ENCODE measurements around the gene IFFO2.

Gene IFFO2

DNA sequence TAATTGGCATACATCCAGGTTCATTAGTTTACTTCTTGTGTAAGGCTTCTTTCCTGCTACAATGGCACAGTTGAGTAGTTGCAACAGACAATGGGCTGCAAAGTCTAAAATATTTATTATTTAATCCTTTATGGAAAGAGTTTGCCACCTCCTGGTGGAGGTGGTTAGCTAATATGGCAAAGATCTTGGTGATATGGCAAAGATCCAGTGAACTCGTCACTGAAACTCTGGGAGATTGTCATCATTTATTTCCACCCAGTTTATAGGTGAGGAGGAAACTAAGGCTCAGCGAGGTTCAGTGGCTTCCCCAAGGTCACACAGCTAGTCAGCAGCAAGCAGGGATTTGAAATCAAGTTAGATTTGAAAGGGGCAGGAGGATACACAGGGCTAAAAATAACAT lies 16.1 kb upstream of the IFFO2 start:
- DNase-seq (ENCODE audit: low read depth in 2 of 2) = no peak

DNA sequence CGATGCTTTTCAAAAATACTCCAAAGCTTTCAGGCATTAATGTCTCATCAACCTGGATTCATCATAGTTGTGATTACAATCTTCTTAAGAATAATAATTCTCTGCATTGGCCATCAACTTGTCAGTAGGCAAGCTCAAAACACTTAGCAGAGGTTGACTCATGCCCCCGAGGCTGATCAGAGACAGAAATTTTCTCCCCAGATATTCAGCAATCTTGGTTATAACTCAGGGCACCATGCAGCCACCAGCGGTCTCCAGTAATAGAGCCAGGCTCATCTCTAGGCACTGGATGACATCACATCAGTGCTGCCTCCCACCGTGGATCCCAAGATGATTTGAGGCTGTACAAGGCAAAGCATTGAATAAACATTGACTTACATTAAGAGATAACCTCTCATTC lies 14.3 kb upstream of the IFFO2 start:
- no peak for DNase-seq (ENCODE audit: low read depth in 2 of 2)

DNA sequence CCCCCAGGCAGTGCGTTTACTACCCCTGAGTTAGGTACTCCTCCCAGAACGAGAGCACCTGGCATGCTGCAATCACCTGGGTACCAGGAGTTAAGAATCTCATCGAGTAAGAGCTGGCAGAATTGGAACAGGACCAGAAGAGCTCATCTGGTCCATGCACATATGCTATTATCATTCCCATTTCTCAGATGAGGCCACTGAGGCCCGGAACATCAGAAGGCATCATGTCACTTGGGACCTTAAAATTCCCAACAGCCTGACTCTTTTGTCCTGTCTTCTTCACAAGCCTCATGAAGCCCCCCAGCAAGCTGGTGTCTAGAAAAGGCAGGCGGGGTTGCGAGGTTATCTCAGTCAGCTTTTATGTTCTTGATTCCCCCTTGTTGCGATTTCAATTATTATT lies 13.9 kb upstream of the IFFO2 start:
- DNase-seq (ENCODE audit: low read depth in 2 of 2) = no peak

DNA sequence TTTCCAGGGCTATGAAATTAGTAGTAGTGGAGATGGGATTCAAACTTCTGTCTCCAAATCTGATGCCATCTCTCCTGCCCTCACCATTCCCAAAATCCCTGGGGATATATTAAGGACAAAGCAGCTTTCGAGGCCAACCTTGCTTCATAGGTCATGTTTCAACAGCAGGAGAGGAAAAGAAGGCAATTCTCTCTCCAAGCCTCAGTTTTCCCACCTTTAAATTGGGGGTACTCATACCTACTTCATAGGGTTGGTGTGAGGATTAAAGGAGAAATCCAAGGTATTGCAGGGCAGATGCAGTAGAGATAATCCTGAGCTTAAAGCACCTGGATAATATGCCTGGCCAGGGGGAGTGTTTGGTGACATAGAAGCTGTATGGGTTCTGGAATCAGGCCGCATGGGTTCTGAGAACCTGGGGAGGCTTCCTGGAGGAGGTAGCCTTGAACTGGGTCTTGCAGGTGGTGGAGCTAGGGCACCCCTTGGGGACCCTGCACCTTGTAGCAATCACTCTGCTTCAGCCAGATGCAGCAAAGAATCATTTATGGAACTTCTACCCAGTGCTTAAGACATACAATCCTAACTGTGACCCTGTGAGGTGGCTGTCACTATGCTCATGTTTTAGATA lies 10.7 kb upstream of the IFFO2 start:
- no peak for DNase-seq (ENCODE audit: low read depth in 2 of 2)

DNA sequence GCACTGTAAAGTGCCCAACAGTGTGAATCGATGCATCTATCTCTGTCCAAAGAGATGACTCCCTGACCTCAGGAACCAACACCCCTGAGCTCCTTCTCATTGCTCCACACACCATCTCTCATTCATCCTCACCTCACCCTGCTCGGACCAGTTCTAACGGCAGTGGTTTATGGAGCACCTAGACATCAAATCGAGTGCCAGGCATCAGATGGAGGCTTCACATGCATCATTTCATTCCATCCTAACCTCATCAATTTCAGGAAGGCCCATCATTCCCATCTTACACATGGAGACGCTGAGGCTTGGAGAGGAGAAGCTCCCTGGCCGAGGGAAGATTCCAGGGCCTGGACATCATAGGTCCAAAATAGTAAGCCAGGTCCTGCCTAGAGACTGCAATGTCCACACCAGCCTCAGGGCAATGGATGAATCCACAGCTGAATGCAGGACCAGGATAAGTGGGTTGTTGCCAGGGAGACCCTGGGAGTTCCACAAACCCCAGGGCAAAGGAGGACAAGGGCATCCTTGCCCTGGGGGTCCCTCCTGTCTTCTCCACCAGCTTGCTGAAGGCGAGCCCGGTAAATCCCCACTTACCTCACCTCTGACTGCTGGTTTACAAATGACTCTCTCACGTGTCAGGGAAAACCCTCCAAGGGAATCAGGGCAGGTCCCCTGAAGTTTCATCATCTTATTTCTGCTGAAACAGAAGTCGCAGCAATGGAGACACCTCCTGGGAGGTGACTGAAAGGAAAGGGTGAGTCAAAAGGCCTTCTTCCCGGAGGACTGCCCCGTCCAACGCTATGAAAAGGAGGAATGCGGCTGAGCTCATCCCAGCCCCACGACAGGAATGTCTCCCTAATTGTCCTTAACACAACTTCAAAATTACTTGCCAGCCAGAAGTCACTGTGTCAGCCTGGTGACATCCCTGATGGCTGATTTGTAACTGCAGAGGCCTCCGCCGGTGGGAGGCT lies 9.0 kb upstream of the IFFO2 start:
- no peak for DNase-seq (ENCODE audit: low read depth in 2 of 2)

DNA sequence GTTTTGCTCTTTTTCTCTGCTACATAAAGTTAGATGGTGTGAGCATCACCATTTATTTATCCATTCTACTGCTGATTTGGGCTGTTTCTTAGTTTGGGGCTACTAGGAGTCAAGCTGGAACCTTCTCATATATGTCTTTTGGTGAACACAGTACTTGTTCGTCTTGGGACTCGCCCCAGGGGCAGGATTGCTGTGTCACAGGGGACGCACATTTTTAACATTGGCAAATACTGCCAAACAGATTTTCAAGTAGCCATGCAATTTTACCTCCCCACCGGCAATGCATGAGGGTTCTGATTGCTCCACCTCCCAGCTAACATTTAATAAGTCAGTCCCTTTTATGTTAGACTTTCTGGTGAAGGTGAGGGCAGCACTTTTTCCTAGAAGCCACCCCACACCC lies 7.5 kb upstream of the IFFO2 start:
- DNase-seq (ENCODE audit: low read depth in 2 of 2) = no peak

DNA sequence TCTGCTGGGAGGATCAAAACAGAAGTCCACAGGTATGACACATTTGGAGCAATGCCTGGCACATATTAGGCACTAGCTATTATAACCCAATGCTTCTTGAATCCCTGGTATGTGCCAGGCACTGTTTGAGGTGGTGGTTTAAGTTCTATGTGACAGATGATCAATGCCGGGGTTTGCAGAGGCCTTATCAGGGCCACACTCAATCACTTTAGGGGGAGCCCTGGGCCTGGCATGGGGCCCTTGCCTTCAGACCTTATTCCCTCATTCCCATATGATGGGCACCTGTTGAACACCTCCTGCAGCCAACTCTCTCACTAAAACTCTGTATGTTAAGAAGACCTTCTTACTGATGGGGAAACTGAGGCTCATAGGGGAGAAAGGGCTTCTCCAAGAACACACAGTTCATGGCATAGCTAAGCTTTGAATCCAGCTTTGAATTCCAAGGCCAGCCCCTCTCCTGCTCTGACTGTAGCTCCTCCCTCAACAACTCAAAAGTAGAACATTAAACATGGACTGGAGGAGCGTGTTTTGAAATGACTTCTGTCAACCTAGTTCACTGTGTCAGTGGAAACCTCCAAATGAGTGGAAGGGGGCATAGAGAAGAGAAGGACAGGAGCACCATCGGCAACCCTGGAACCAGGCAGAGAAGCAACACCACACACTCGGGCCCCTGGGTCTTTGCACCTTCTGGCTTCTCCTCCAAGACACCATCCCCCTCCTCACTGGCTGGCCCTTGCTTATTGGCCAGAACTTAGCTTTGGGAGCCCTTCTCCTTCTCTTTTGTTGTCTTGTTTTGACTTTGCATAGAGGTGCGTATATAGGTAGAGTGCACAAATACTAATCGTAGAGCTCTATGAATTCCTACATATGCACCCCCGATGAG lies 6.6 kb upstream of the IFFO2 start:
- no peak for DNase-seq (ENCODE audit: low read depth in 2 of 2)

DNA sequence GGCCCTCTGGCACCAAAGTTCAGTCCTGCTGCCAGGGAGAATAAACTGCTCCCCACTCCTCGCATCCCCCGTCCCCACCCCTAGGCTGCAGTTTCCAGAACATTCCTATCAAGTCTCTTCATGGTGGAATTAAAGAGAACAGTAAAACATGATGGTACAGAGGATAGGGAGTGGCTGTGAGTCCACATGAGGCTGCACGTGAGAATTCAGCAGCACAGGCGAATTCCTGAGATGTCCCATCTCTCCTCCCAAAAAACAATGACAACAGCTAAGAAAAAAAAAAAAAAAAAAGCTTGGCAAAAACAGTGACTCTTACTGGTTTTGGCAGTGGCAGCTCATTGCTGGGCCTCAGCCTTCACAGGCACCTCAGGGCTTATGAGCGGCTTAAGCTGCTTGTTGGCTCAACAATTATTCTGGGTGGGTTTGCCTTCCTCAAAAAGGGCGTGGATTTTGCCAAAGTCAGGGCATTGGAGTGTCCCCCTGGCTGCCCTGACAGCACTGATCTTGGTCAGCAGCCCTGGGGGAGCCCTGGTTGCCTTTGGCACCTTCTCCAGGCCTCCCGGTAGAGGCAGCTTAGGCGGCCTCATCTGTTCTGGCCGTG lies 5.7 kb upstream of the IFFO2 start:
- DNase-seq (ENCODE audit: low read depth in 2 of 2) = no peak

DNA sequence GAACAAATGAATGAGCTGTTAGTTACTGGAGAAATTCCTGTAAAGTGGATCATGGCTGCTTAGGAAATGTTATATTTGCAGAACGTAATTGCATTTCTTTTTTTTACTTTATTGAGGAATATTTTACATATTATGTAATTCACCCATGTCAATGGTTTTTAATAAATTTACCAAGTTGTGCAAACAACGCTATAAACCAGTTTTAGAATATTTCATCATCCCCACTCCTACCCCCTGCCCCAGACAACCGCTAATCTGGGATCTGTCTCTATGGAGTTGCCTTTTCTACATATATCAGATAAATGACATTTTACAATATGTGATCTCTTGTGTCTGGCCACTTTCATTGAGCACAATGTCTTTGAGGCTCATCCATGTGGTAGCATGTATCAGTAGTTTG lies 4.3 kb upstream of the IFFO2 start:
- no peak for DNase-seq (ENCODE audit: low read depth in 2 of 2)

DNA sequence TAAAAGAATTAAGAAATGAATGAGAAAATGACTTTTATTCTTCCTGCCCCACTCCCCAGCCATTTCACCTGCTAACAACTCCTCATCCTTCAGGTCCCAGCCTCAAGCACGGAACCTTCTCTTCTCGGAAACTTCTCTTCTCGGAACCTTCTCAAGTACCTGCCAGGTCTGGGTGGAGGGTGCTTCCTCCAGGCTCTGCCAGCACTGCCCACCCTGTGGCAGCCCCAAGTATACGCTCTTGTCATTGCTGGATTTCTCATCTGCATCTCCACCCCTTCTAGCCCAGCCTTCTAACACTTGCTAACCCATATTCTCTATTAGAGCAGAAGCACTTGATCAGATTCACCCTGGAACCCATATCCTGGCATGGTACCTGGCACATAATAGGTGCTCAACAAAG lies 3.9 kb upstream of the IFFO2 start:
- DNase-seq (ENCODE audit: low read depth in 2 of 2) = no peak

DNA sequence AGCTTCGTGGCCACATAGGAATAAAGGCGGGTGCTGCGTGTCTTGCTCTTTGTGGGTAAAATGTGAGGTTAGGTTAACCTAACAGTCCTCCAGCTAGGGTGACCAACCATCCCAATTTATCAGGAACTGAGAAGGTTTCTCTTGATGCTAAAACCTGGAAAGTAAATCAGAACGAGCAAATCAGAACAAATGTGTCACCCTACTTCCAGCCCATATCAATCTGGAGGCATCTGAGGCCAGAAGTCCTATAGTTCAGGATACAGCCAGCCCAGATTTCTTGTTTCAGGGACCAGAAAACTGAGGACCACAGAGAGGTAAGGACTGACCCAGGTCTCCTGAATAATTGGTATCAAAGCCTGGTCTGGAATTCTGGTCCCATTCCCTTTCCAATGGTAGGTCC lies 3.1 kb upstream of the IFFO2 start:
- no peak for DNase-seq (ENCODE audit: low read depth in 2 of 2)

DNA sequence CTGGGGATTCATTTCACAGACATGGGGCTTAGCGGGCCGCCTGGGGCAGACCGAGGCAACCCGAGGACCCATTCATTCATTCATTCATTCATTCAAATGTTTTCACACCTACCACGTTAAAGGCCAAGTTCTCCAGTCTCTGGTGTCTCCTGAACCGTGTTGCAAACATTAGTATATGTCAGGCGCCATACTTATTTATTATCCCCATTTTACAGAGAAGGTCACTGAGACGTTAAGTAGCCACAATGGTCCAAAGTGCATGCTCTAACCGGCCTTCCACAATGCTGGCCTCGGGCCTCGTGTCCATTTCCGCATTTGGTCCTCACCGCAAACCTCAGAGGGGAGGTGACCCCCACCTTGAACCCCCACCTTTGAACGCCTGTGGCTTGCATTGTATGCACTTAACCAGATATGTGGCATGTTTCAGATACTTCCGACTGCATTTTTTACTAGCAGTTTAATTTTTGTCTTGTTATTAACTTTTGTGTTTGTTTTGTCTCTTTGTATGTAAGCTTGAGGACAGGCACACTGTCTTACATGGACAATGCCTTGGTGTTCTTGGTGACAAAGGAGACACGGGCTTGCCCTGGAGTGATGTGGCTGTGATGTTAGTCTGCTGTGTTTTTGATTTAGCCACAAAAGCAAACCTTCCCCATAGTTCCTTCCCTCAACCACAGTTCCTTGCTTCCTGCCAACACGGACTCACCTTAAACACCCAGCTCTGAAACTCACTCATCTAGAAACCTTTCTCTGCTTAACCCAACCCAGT lies 1.2 kb upstream of the IFFO2 start:
- no peak for DNase-seq (ENCODE audit: low read depth in 2 of 2)

DNA sequence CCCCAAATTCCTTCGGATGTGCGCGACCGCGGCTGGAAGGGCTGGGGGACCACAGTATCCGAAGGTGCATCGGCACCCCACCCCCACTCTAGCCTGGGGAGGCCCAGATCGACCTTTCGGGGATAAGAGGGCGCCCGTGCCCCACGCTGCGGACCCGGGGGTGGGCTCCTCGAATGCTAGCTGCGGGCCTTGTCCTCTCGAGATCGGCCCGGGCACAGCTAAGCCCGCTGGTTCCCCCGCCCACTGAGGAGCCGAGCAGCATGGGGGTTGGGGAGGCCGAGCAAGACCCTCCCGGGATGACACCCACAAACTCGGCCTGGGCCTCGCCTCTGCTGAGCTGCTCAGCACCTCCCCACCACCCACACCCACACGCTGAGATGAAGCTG lies 653 bp upstream of the IFFO2 start:
- DNase-seq (ENCODE audit: low read depth in 2 of 2) = no peak

DNA sequence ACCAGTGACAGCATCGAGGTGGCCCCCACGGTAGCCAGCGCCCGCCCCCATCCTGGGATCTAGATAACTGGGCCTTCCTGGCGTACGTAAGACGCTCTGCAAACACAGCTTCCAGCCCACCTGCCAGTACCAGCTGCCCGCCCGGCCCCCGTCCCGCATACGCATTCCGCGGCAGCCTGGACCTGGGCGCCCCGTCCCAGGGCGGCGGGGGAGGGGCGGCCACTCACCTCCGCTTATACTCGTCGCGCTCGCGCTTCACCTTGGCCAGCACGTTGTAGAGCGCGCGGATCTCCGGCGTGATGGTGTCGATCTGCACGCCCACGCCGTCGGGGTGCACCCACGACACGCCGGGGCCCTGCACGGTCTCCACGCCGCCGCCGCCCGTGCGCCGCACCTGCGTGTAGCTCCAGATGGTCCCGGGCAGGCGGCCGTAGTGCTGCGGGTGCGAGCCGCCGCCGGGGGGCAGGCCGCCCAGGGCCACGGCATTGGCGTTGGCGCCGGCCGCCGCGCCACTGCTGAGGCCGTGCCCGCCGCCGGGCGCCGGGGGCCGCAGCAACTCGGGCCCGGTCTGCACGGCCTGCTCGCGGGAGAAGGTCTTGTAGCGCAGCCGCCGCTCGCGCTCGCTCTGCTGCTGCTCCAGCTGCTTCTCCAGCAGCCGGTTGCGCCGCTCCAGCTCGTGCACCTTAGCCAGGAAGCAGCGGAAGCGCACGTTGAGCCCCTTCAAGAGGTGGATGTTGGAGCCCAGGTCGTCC lies 859 bp downstream of the IFFO2 start:
- peak; percentile 33 to 41 for DNase-seq (ENCODE audit: low read depth in 2 of 2)

DNA sequence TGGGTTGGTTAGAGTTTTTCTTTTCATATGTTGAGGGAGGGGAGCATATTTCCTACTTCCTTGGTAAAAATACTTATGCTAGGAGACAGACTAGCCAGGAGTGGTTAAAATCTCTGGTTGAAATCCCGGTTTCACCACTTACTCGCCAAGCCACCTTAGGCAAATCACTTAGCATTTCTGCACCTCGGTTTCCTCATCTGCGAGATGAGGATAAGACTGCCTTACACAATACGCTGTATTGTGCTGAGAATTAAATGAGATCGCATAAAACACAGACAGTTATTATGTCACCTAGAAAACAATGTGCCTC lies 1.4 kb downstream of the IFFO2 start:
- no peak for DNase-seq (ENCODE audit: low read depth in 2 of 2)

DNA sequence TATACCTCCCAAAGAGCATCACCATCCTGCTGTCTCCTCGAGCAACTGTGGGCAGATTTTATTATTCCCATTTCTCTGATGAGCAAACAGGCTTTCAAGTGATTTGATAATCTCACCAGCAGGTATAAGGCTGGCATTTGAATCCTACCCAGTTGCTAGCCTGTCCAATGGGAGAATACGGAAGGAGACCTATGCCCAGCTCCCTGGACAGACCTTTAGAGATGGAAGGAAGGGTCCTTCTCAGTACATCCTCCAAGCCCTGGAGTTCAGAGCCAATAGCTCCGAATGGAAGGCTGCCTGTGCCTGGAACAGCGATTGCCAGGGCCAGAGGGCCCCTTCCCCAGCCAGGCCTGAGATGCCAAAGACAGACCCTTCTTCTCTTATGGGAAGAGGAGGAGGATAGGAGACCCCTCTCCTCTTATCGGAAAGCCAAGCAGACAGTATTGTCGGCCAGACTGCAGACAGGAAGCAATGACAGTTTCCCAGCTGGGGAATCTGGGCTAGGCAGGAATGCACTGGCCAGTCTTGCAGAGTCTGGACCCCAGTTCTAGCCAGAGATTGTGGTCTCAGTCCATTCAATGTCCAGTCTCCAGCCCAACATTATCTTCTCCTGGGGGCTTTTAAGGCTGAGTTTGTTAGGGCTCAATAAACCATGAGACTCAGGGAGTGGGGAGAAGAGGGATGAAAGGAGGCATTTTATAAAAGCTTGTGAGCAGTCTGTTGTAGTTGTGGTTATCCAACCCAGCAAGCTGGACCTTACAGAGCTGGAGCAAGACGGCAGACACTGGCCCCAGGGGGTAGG lies 2.0 kb downstream of the IFFO2 start:
- no peak for DNase-seq (ENCODE audit: low read depth in 2 of 2)

DNA sequence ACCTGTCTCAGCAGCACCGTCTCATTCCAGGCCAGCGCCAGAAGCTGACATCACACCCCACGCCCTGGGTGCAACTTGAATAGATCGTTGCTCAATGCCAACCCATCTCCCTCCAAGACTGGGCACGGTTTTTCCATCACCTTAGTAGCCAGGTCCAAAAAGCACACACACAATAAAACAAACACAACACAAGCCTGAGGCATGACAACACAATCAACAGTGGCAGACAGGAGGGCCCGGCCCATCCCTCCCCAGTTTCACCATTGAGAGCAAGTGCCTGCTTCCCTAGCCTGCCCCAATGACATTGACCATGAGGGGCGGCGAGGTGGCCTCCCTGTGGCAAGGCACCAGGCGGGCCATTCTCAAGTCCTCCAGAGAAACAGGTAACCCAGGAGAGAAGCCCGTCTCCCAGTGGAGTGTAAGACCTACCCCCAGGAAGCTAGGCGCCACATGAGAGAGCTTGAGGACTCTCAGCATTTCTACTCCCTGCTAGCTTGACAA lies 2.7 kb downstream of the IFFO2 start:
- no peak for DNase-seq (ENCODE audit: low read depth in 2 of 2)

DNA sequence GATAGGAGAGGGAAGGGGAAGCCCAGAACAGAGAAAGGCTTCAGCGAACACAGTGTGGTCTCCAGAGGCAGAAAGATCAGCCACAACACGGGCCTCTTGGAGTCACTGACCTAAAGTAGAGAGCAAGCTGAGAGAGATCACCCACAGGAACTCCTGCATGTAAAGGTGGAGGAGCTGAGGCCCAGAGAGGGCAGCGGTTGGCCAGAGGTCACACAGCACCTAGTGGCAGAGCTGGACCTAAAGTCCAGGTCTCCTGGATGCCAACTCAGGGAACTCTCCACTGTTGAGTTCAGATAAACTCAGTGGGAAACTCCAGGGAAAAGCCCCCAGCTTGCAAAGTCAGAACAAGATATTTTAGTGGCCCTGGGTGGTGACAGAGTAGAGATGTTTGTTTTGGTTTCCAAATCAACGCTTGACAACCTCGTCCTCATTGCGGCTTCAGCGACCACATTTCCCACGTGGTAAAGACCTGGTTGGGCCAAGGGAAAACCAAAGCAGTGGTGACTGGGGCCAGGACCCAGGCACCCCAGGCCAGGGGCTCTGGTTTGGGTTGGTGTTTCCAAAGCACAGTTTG lies 4.6 kb downstream of the IFFO2 start:
- DNase-seq (ENCODE audit: low read depth in 2 of 2) = peak; percentile 63 to 66

DNA sequence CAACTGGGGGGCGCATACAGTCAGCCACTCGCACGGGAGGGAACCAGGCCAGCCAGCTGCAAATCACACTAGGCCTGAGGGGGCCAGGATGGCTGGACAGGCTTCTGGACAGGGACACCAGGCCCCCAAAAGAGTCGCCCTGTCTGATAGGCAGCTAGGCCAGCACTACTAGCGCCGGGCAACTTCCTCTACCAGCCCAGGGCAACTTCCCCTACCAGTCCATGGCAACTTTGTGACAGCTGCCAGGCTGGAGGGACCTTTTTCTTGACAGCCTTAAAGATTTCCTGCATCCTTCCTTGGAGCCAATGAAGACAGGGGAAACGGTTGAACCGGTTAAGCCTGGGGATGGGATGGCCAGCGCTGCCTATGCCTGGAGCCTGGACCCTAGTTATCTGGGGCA lies 5.1 kb downstream of the IFFO2 start:
- no peak for DNase-seq (ENCODE audit: low read depth in 2 of 2)

All from activated CD8-positive, alpha-beta memory T cell treated with anti-CD3 and anti-CD28 coated beads for 4 hours (primary cell).